ENCODE results near the gene CCSAP.
"Not testable (repeated sequence)": the region's sequence is repeated elsewhere in the genome, so short reads cannot be mapped to it uniquely, and the experiment has no call there.

GRCh38 chr1:229378035-229378434, 35.2 kb upstream of the CCSAP start:
- TF ChIP-seq CTCF, EZH2 (IDR thresholded peaks at IDR 0.05): not testable (repeated sequence)

Measured in neural progenitor cell (in vitro differentiated cells).